HEK293 (cell line): ENCODE measurements around the gene PCNX4.

ENCODE experiments used
- CTCF ChIA-PET: fragments of 350-600 bp; formaldehyde crosslinking; extraction: SDS; loops from one replicate; lab custom pipeline; 2021; ENCODE audit warnings: antibody characterized with exemption; lab: Yijun Ruan, JAX
- POLR2A ChIA-PET: fragments of 300-600 bp; formaldehyde crosslinking; extraction: SDS; loops from one replicate; lab custom pipeline; 2020; ENCODE audit warnings: antibody characterized with exemption, inconsistent platforms; lab: Yijun Ruan, JAX
- H3K27ac ChIP-seq: fragments of 200-500 bp; sonication (Bioruptor generic); 2 replicates; pipeline ENCODE4 v1.5.1; 2014; ENCODE audit warnings: low read depth, low read length, control low read depth, inconsistent platforms; ENCODE audit errors: extremely low read depth
- H3K36me3 ChIP-seq, 2 experiments: fragments of 200-500 bp in 1 of 2; sonication (Bioruptor generic) in 1 of 2; 1 replicate in 1 of 2; 2 replicates in 1 of 2; pipeline ENCODE4 v1.5.1; 2014 to 2017; ENCODE audit warnings: inconsistent platforms in 2 of 2, low read length in 2 of 2; ENCODE audit not compliant: control insufficient read depth in 2 of 2, insufficient read depth in 1 of 2
- H3K4me1 ChIP-seq: fragments of 200-500 bp; sonication (Bioruptor generic); 2 replicates; pipeline ENCODE4 v1.5.1; 2014; ENCODE audit warnings: mild to moderate bottlenecking, low read length, inconsistent platforms; ENCODE audit not compliant: control insufficient read depth, insufficient read depth
- H3K4me3 ChIP-seq: 2 replicates; pipeline ENCODE4 v1.5.1; 2011; ENCODE audit warnings: low read depth, mild to moderate bottlenecking, control low read depth, low read length, moderate library complexity
- H3K9me3 ChIP-seq: fragments of 200-500 bp; sonication (Bioruptor generic); 2 replicates; pipeline ENCODE4 v1.5.1; 2014; ENCODE audit warnings: low read depth, low read length, inconsistent platforms; ENCODE audit not compliant: control insufficient read depth, insufficient read depth
- PRDM2 ChIP-seq: fragments of 450-650 bp; formaldehyde crosslinking; IDR thresholded peaks from 2 replicates; pipeline ENCODE4 v1.5.1; 2016; ENCODE audit warnings: missing biosample characterization, missing genetic modification characterization, borderline replicate concordance
- SCRT2 ChIP-seq: fragments of 450-650 bp; formaldehyde crosslinking; IDR thresholded peaks from 2 replicates; pipeline ENCODE4 v1.5.1; 2016; ENCODE audit warnings: missing biosample characterization, missing genetic modification characterization
- ZNF211 ChIP-seq: fragments of 450-650 bp; formaldehyde crosslinking; IDR thresholded peaks from 2 replicates; pipeline ENCODE4 v1.5.1; 2016; ENCODE audit warnings: low read depth, missing biosample characterization, missing genetic modification characterization
- ZNF280D ChIP-seq: fragments of 450-650 bp; formaldehyde crosslinking; IDR thresholded peaks from 2 replicates; pipeline ENCODE4 v1.5.1; 2016; ENCODE audit warnings: missing biosample characterization, missing genetic modification characterization
- ZNF335 ChIP-seq: fragments of 450-650 bp; formaldehyde crosslinking; conservative IDR thresholded peaks from 2 replicates; pipeline ENCODE4 v1.5.1; 2016; ENCODE audit warnings: missing biosample characterization, missing genetic modification characterization
- ZNF37A ChIP-seq: fragments of 450-650 bp; IDR thresholded peaks from 2 replicates; pipeline ENCODE4 v1.5.1; 2018; ENCODE audit warnings: missing biosample characterization, missing genetic modification characterization
- ZNF48 ChIP-seq: fragments of 450-650 bp; formaldehyde crosslinking; IDR thresholded peaks from 2 replicates; pipeline ENCODE4 v1.5.1; 2016; ENCODE audit warnings: missing biosample characterization, missing genetic modification characterization
- ZNF544 ChIP-seq: fragments of 450-650 bp; formaldehyde crosslinking; IDR thresholded peaks from 2 replicates; pipeline ENCODE4 v1.5.0; 2017; ENCODE audit warnings: missing biosample characterization, missing genetic modification characterization
- ZNF639 ChIP-seq: fragments of 450-650 bp; formaldehyde crosslinking; IDR thresholded peaks from 2 replicates; pipeline ENCODE4 v1.5.1; 2016; ENCODE audit warnings: missing biosample characterization, missing genetic modification characterization
- ZNF660 ChIP-seq: fragments of 450-650 bp; IDR thresholded peaks from 2 replicates; pipeline ENCODE4 v1.5.1; 2018; ENCODE audit warnings: missing biosample characterization, mild to moderate bottlenecking, missing genetic modification characterization
- ZNF664 ChIP-seq: fragments of 450-650 bp; formaldehyde crosslinking; IDR thresholded peaks from 2 replicates; pipeline ENCODE4 v1.5.1; 2016; ENCODE audit warnings: missing biosample characterization, missing genetic modification characterization
- ZNF747 ChIP-seq: fragments of 450-650 bp; formaldehyde crosslinking; IDR thresholded peaks from 2 replicates; pipeline ENCODE4 v1.5.1; 2016; ENCODE audit warnings: missing biosample characterization, missing genetic modification characterization
- ZNF777 ChIP-seq: fragments of 450-650 bp; formaldehyde crosslinking; IDR thresholded peaks from 2 replicates; pipeline ENCODE4 v1.5.1; 2017; ENCODE audit warnings: missing biosample characterization, missing genetic modification characterization, borderline replicate concordance
- ZSCAN4 ChIP-seq: fragments of 450-650 bp; formaldehyde crosslinking; IDR thresholded peaks from 2 replicates; pipeline ENCODE4 v1.5.1; 2017; ENCODE audit warnings: missing biosample characterization, missing genetic modification characterization
- TF ChIP-seq, protein P1 (sequence below): fragments of 450-650 bp; formaldehyde crosslinking; IDR thresholded peaks from 2 replicates; pipeline ENCODE4 v1.5.1; 2016; ENCODE audit warnings: missing biosample characterization, missing genetic modification characterization
- TF ChIP-seq, protein P2 (sequence below): fragments of 450-650 bp; formaldehyde crosslinking; IDR thresholded peaks from 2 replicates; pipeline ENCODE4 v1.5.1; 2016; ENCODE audit warnings: missing biosample characterization, missing genetic modification characterization
- TF ChIP-seq, protein P3 (sequence below): fragments of 450-650 bp; formaldehyde crosslinking; IDR thresholded peaks from 2 replicates; pipeline ENCODE4 v1.5.1; 2017; ENCODE audit warnings: missing biosample characterization, missing genetic modification characterization

PCNX4 gene

DNA sequence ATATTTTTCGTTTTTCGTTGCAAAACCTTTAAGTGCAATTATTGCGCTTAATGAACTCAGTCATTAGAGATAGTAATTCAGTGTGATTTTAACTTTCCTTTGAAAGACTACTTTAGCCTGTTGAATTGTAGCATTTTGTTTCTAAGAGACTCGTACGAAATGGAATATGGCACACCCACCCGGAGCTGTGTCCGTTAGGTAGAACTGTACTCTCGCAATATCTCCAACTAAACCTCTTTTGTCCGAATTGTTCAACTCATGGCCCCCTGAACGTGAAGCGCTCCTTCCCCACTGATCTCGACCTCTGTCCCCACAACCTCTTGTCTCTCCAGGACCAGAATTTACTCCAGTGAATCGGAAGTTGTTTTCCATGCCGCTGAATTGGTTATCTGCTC, 800 bp downstream of the PCNX4 start:
- Histone ChIP-seq H3K27ac (peak overlapping the region; percentile 98), H3K36me3 (peaks cover 0 to 6% of the 10 kb centered on the region in 2 experiments; a peak in 1 of 3 replicates), H3K4me3 (peak overlapping the region; percentile 64)
- TF ChIP-seq SCRT2 (tag by site-specific recombination) (peak; percentile 78), ZNF747 (tag by site-specific recombination) (no peak), ZNF211 (tag by site-specific recombination) (no peak), ZNF777 (no peak), PRDM2 (tag by site-specific recombination) (no peak)
- TF ChIP-seq, all 188 proteins: peak for 1
- H3K9me3 ChIP-seq: no peaks in the 10 kb centered on the region
- H3K4me1 ChIP-seq: peaks cover 19% of the 10 kb centered on the region
- POLR2A ChIA-PET: interaction anchor here (0.9 to 1.5 kb wide), 4 partner anchors 69 to 157 kb away, joined by 3 to 9 read pairs (median 4); partner anchors contain the start of genes DHRS7 and PPM1A
- CTCF ChIA-PET: no interaction called here

DNA sequence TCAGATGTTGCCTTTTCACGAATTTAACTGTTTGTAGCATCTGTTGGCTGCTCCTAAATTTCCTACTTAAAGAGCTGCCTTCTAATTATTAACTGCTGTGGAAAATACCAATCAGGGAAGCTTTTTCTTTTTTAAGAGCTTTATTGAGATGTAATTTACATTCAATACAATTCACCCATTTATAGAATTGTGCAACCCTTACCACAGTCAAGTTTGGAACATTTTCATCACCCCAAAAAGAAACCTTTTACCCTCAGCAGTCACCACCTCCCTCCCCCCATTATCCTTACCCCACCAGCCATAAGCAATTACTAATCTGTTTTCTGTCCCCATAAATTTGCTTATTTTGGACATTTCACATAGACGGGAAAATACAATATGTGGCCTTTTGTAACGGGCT, 1.4 kb downstream of the PCNX4 start:
- ChIA-PET CTCF (no interaction called here), POLR2A (interaction anchor here (1.5 kb wide), 1 partner anchor 156 kb away, joined by 9 read pairs; the partner anchor contains the start of gene PPM1A)

More for the DNA sequence above, 1.4 kb downstream of the PCNX4 start:
- peak overlapping the region; percentile 64 for H3K4me3 ChIP-seq
- no peaks in the 10 kb centered on the region for H3K9me3 ChIP-seq
- peaks cover 19% of the 10 kb centered on the region for H3K4me1 ChIP-seq
- TF ChIP-seq ZNF660 (tag by site-specific recombination) (no peak), ZNF335 (tag by site-specific recombination) (no peak), ZNF544 (tag by site-specific recombination) (no peak), ZNF639 (tag by site-specific recombination) (no peak), ZSCAN4 (tag by site-specific recombination) (no peak), ZNF747 (tag by site-specific recombination) (no peak), ZNF664 (no peak), ZNF280D (tag by site-specific recombination) (no peak), ZNF48 (no peak), ZNF211 (tag by site-specific recombination) (no peak), ZNF37A (tag by site-specific recombination) (no peak)
- TF ChIP-seq, protein P1, sequence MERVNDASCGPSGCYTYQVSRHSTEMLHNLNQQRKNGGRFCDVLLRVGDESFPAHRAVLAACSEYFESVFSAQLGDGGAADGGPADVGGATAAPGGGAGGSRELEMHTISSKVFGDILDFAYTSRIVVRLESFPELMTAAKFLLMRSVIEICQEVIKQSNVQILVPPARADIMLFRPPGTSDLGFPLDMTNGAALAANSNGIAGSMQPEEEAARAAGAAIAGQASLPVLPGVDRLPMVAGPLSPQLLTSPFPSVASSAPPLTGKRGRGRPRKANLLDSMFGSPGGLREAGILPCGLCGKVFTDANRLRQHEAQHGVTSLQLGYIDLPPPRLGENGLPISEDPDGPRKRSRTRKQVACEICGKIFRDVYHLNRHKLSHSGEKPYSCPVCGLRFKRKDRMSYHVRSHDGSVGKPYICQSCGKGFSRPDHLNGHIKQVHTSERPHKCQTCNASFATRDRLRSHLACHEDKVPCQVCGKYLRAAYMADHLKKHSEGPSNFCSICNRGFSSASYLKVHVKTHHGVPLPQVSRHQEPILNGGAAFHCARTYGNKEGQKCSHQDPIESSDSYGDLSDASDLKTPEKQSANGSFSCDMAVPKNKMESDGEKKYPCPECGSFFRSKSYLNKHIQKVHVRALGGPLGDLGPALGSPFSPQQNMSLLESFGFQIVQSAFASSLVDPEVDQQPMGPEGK: no peak
- TF ChIP-seq, protein P2, sequence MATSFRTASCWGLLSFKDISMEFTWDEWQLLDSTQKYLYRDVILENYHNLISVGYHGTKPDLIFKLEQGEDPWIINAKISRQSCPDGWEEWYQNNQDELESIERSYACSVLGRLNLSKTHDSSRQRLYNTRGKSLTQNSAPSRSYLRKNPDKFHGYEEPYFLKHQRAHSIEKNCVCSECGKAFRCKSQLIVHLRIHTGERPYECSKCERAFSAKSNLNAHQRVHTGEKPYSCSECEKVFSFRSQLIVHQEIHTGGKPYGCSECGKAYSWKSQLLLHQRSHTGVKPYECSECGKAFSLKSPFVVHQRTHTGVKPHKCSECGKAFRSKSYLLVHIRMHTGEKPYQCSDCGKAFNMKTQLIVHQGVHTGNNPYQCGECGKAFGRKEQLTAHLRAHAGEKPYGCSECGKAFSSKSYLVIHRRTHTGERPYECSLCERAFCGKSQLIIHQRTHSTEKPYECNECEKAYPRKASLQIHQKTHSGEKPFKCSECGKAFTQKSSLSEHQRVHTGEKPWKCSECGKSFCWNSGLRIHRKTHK (tag by site-specific recombination): no peak
- TF ChIP-seq, protein P3, sequence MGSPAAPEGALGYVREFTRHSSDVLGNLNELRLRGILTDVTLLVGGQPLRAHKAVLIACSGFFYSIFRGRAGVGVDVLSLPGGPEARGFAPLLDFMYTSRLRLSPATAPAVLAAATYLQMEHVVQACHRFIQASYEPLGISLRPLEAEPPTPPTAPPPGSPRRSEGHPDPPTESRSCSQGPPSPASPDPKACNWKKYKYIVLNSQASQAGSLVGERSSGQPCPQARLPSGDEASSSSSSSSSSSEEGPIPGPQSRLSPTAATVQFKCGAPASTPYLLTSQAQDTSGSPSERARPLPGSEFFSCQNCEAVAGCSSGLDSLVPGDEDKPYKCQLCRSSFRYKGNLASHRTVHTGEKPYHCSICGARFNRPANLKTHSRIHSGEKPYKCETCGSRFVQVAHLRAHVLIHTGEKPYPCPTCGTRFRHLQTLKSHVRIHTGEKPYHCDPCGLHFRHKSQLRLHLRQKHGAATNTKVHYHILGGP (tag by site-specific recombination): no peak
- peak overlapping the region; percentile 98; the same call in 1 of the 2 replicates for H3K27ac ChIP-seq
- peaks cover 0 to 12% of the 10 kb centered on the region in 2 experiments; a peak in 1 of 3 replicates for H3K36me3 ChIP-seq
